ENCODE results near the gene SNCB. TPM values are rescaled to one million over a fixed set of nuclear protein-coding genes. Genes with fewer than 3 reads are reported as not detected.

The SNCB gene
- total and polyA plus RNA-seq, 2 of the 13 experiments (the other 11 are each of a cell fraction or from before 2014, with no cell fraction given): not detected

DNA sequence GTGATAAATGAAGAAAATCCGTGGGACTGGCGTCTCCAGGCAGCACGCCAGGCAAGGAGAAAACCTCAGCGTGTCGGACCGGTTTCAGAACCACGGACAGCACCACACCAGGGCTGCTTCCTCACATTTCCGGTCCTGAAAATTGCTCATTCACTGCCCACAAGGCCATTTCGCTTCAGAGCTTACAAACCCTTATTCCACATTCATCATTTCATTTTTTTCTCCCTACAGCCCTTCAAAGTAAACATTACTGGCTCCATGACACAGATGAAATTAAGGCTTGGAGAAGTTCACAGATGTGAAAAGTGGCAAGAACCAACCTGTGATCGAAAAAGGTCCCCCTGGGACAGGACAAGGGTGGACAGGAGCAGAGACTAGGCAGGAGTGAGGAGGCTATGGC is 18.9 kb downstream of the SNCB start (continued):
- TF ChIP-seq, protein P1, sequence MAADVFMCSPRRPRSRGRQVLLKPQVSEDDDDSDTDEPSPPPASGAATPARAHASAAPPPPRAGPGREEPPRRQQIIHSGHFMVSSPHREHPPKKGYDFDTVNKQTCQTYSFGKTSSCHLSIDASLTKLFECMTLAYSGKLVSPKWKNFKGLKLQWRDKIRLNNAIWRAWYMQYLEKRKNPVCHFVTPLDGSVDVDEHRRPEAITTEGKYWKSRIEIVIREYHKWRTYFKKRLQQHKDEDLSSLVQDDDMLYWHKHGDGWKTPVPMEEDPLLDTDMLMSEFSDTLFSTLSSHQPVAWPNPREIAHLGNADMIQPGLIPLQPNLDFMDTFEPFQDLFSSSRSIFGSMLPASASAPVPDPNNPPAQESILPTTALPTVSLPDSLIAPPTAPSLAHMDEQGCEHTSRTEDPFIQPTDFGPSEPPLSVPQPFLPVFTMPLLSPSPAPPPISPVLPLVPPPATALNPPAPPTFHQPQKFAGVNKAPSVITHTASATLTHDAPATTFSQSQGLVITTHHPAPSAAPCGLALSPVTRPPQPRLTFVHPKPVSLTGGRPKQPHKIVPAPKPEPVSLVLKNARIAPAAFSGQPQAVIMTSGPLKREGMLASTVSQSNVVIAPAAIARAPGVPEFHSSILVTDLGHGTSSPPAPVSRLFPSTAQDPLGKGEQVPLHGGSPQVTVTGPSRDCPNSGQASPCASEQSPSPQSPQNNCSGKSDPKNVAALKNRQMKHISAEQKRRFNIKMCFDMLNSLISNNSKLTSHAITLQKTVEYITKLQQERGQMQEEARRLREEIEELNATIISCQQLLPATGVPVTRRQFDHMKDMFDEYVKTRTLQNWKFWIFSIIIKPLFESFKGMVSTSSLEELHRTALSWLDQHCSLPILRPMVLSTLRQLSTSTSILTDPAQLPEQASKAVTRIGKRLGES (CRISPR knock-in tag; IDR thresholded peaks at IDR 0.05; ENCODE audit: borderline replicate concordance): peak; percentile 64; the same call in 1 of the 2 replicates
- TF ChIP-seq, protein P2, sequence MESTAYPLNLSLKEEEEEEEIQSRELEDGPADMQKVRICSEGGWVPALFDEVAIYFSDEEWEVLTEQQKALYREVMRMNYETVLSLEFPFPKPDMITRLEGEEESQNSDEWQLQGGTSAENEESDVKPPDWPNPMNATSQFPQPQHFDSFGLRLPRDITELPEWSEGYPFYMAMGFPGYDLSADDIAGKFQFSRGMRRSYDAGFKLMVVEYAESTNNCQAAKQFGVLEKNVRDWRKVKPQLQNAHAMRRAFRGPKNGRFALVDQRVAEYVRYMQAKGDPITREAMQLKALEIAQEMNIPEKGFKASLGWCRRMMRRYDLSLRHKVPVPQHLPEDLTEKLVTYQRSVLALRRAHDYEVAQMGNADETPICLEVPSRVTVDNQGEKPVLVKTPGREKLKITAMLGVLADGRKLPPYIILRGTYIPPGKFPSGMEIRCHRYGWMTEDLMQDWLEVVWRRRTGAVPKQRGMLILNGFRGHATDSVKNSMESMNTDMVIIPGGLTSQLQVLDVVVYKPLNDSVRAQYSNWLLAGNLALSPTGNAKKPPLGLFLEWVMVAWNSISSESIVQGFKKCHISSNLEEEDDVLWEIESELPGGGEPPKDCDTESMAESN (CRISPR knock-in tag; conservative IDR thresholded peaks at IDR 0.05): peak; percentile 64; the same call in 1 of the 2 replicates
- no peak for TF ChIP-seq NCOA1 (CRISPR knock-in tag; IDR thresholded peaks at IDR 0.05)
- TF ChIP-seq FOSL2 (CRISPR knock-in tag; IDR thresholded peaks at IDR 0.05): peak; percentile 60
- TF ChIP-seq KDM3A (CRISPR knock-in tag; IDR thresholded peaks at IDR 0.05; ENCODE audit: low read depth): peak; percentile 66; the same call in 1 of the 2 replicates
- TF ChIP-seq ZNF44 (CRISPR knock-in tag; IDR thresholded peaks at IDR 0.05): no peak
- TF ChIP-seq, protein P3, sequence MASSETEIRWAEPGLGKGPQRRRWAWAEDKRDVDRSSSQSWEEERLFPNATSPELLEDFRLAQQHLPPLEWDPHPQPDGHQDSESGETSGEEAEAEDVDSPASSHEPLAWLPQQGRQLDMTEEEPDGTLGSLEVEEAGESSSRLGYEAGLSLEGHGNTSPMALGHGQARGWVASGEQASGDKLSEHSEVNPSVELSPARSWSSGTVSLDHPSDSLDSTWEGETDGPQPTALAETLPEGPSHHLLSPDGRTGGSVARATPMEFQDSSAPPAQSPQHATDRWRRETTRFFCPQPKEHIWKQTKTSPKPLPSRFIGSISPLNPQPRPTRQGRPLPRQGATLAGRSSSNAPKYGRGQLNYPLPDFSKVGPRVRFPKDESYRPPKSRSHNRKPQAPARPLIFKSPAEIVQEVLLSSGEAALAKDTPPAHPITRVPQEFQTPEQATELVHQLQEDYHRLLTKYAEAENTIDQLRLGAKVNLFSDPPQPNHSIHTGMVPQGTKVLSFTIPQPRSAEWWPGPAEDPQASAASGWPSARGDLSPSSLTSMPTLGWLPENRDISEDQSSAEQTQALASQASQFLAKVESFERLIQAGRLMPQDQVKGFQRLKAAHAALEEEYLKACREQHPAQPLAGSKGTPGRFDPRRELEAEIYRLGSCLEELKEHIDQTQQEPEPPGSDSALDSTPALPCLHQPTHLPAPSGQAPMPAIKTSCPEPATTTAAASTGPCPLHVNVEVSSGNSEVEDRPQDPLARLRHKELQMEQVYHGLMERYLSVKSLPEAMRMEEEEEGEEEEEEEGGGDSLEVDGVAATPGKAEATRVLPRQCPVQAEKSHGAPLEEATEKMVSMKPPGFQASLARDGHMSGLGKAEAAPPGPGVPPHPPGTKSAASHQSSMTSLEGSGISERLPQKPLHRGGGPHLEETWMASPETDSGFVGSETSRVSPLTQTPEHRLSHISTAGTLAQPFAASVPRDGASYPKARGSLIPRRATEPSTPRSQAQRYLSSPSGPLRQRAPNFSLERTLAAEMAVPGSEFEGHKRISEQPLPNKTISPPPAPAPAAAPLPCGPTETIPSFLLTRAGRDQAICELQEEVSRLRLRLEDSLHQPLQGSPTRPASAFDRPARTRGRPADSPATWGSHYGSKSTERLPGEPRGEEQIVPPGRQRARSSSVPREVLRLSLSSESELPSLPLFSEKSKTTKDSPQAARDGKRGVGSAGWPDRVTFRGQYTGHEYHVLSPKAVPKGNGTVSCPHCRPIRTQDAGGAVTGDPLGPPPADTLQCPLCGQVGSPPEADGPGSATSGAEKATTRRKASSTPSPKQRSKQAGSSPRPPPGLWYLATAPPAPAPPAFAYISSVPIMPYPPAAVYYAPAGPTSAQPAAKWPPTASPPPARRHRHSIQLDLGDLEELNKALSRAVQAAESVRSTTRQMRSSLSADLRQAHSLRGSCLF (CRISPR knock-in tag; IDR thresholded peaks at IDR 0.05; ENCODE audit: borderline replicate concordance): peak; percentile 80; the same call in 1 of the 2 replicates
- no peak for TF ChIP-seq ZNF337 (CRISPR knock-in tag; IDR thresholded peaks at IDR 0.05; ENCODE audit: borderline replicate concordance, low read depth)
- TF ChIP-seq SMARCC2 (IDR thresholded peaks at IDR 0.05): no peak
- no peak for TF ChIP-seq PHB2 (IDR thresholded peaks at IDR 0.05; ENCODE audit: partially characterized antibody)
- TF ChIP-seq MIER3 (CRISPR knock-in tag; IDR thresholded peaks at IDR 0.05; ENCODE audit: borderline replicate concordance): peak; percentile 78; the same call in 1 of the 2 replicates
- no peak for TF ChIP-seq PAF1 (CRISPR knock-in tag; IDR thresholded peaks at IDR 0.05)
- TF ChIP-seq ELF1 (CRISPR knock-in tag; IDR thresholded peaks at IDR 0.05): peak; percentile 59
- peak; percentile 57; the same call in 1 of the 2 replicates for TF ChIP-seq HOXD1 (CRISPR knock-in tag; IDR thresholded peaks at IDR 0.05)
- no peak for TF ChIP-seq PRPF4 (IDR thresholded peaks at IDR 0.05; ENCODE audit: low read depth, low read length, poor library complexity, severe bottlenecking)
- no peak for TF ChIP-seq SMYD3 (CRISPR knock-in tag; IDR thresholded peaks at IDR 0.05)
- 0 out of 2 replicates have a peak, but pooled peaks have one; percentile 50 for TF ChIP-seq ZNF773 (CRISPR knock-in tag; IDR thresholded peaks at IDR 0.05; ENCODE audit: borderline replicate concordance)
- TF ChIP-seq THAP11 (CRISPR knock-in tag; IDR thresholded peaks at IDR 0.05): peak; percentile 59
- TF ChIP-seq, protein P4, sequence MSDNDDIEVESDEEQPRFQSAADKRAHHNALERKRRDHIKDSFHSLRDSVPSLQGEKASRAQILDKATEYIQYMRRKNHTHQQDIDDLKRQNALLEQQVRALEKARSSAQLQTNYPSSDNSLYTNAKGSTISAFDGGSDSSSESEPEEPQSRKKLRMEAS (IDR thresholded peaks at IDR 0.05): peak; percentile 47
- 0 out of 2 replicates have a peak, but pooled peaks have one; percentile 56 for TF ChIP-seq NFKBIZ (CRISPR knock-in tag; IDR thresholded peaks at IDR 0.05)
- no peak for TF ChIP-seq ZNF24 (IDR thresholded peaks at IDR 0.05)
- TF ChIP-seq ELF3 (CRISPR knock-in tag; IDR thresholded peaks at IDR 0.05): peak; percentile 83
- 0 out of 2 replicates have a peak, but pooled peaks have one; percentile 20 for TF ChIP-seq GFI1 (CRISPR knock-in tag; IDR thresholded peaks at IDR 0.05; ENCODE audit: borderline replicate concordance)
